HG03354 (cell line): ENCODE data around the gene SFI1.
A peak's percentile ranks its signal among the peaks of the same experiment; 100 is the strongest.
"Not testable (repeated sequence)": the region's sequence is repeated elsewhere in the genome, so short reads cannot be mapped to it uniquely, and the experiment has no call there.

Source experiments
- ATAC-seq: cut with Tn5 transposase; IDR thresholded peaks from one replicate; pipeline ENCODE4 v1.9.1; 2021; ENCODE audit warnings: mild to moderate bottlenecking; ENCODE audit not compliant: unreplicated experiment, poor library complexity, severe bottlenecking

Gene SFI1

DNA sequence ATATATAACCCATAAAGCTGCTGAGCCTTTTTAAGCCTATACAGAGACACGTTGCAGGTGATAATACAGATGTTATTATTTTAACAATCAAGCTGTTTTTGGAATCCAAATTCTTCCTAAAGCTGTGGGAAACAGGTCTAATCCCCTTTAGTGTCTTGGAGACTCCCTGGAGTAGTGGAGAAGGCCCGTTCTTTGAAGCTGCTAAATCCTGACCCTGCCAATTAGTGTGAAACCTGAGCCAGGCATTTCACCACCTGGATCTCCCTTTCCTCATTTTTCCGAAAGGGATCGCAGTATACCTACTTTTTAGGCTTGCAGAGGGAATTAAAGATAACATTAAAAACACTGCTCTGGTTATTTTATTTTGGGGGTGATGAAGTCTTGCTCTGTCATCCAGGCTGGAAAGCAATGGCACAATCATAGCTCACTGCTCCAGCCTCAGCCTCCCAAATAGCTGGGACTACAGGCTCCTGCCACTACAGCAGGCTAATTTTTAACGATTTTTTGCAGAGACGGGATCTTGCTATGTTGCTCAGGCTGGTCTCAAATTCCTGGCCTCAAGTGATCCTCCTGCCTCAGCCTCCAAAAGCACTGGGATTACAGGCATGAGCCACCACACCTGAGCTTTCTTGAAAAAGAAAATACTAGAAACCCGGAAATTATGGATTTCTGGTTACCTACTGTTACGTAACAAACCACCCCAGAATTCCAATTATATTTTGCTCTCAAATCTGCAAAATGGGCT is 4.9 kb upstream of the SFI1 start:
- no peak for ATAC-seq

GRCh38 chr22:31492151-31492550 is 4.2 kb upstream of the SFI1 start:
- no peak for ATAC-seq

- not testable (repeated sequence) for ATAC-seq
Measured at GRCh38 chr22:31493355-31493754, 3.0 kb upstream of the SFI1 start.

DNA sequence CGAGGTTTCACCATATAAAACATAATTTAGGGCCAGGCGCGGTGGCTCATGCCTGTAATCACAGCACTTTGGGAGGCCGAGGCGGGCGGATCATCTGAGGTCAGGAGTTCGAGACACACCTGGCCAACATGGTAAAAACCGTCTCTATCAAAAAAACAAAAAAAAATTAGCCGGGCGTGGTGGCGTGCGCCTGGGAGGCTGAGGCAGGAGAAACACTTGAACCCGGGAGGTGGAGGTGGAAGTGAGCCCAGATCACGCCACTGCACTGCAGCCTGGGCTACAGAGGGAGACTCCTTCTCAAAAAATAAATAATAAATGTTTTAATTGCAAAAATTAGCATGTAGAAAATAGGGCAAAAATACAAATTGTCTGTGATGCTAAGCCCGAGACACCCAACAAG is 993 bp upstream of the SFI1 start:
- no peak for ATAC-seq

DNA sequence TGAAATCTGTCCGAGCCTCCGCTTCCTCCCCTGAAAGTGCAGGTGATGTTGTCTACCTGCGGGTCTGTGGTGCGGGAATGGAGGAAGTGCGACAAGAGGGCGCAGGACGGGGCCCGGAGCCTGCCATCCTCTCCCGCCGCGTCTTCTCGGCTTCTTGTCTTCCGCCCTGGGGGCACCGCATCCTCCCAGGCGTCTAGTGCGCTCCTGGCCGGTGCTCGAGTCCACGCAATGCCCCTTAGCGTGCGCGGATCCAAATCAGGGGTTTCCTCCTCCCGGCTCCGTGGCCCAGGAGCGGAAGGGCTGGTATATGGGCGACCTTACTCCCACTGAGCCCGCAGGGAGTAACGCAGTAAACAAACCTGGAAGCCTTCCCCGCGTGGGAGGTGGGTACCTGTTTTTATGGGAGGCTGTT is 405 bp downstream of the SFI1 start:
- ATAC-seq = peak; percentile 33

- ATAC-seq = no peak
Measured at GRCh38 chr22:31497148-31497938, 1.0 kb downstream of the SFI1 start.

GRCh38 chr22:31501738-31502137 is 5.4 kb downstream of the SFI1 start:
- ATAC-seq = no peak

GRCh38 chr22:31503211-31503964 is 7.1 kb downstream of the SFI1 start:
- ATAC-seq = no peak

- no peak for ATAC-seq
Measured at GRCh38 chr22:31504282-31504681, 7.9 kb downstream of the SFI1 start.

GRCh38 chr22:31507517-31507916 is 11.2 kb downstream of the SFI1 start:
- not testable (repeated sequence) for ATAC-seq

- no peak for ATAC-seq
Measured at GRCh38 chr22:31508536-31508935, 12.2 kb downstream of the SFI1 start.

DNA sequence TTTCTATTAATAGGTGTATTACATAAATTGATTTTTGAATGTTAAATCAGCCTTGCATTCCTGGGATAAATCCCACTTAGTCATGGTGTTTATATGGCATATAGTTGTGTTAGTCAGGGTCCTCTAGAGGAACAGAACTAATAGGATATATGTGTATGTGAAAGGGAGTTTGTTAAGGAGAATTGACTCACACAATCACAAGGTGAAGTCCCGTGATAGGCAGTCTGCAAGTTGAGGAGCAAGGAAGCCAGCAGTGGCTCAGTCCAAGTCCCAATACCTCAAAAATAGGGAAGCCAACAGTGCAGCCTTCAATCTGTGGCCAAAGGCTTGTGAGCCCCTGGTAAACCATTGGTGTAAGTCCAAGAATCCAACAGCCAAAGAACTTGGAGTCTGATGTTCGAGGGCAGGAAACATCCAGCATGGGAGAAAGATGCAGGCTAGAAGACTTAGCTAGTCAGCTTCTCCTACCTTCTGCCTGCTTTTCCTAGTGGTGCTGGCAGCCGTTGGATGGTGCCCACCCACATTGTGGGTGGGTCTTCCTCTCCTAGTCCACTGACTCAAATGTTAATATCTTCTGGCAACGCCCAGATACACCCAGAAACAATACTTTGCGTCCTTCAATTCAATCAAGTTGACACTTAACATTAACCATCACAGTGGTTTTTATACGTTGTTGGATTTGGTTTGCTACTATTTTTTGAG is 12.9 kb downstream of the SFI1 start:
- no peak for ATAC-seq

DNA sequence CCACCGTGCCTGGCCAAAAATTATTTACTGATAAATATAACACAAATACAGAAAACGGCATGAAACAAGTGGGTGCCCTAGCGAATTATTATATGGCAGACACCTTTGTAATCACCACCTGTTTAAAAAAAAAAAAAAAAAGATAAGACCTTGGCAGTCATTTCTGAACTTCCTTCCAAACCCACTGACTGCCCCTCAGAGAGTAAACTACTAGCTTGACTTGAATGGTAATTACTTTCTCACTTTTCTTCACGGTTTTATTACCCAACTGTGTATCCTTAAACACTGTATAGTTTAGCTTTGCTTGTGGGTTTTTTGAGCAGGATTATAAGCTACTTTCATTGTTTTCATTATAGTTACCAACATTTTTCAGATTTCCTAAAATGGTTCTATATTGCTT is 23.7 kb downstream of the SFI1 start:
- ATAC-seq = no peak

- ATAC-seq = not testable (repeated sequence)
Measured at GRCh38 chr22:31524132-31524531, 27.8 kb downstream of the SFI1 start.

DNA sequence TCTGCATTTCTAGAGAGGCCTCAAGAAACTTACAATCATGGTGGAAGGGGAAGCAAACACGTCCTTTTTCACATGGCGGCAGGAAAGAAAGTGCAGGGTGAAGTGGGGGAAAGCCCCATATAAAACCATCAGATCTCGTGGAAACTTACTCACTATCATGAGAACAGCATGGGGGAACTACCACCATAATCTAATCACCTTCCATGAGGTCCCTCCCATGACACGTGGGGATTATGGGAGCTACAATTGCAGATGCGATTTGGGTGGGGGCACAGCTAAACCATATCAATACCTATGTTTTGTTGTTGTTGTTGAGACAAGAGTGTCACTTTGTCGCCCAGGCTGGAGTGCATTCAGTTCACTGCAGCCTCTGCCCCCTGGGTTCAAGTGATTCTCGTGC is 29.9 kb downstream of the SFI1 start:
- no peak for ATAC-seq

- no peak for ATAC-seq
Measured at GRCh38 chr22:31530823-31531195, 34.5 kb downstream of the SFI1 start.

DNA sequence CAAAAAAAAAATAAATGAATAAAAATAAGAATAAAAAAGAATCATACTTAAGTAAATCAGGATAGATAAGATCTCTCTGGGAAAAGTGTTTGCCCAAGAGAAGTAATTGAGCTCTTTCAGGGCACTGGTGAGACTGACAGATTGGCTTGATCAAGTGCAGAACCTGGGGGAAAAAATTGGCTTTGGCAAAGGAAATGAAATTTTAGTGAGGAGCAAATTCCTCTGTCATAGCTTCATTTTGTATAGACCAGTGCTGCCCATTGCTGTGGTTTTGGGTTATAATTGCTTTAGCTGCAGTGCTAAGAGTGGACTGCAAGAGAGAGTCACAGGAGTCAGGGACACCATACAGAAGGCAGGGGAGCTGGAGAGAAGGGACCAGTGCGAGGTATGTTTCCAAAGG is 35.7 kb downstream of the SFI1 start:
- ATAC-seq = no peak

DNA sequence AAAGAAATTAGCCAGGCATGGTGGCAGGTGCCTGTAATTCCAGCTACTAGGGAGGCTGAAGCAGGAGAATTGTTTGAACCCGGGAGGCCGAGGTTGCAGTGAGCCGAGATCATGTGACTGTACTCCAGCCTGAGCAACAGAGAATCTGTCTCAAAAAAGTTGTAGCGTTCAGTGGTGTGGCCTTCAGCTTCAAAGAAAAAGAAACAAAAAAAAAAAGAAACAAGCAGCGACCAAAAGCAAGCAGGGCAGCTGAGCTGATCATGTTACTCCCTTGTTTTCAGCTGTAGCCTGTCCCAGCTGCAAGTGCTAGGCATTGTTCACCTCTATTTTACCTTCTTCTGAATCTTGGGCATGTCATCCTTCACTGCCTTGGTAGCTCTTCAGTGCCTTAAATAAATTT is 37.0 kb downstream of the SFI1 start:
- ATAC-seq = no peak

- ATAC-seq = peak; percentile 62
Measured at GRCh38 chr22:31537019-31537535, 40.7 kb downstream of the SFI1 start.

- no peak for ATAC-seq
Measured at GRCh38 chr22:31538815-31539214, 42.5 kb downstream of the SFI1 start.
